GM12801 (cell line): ENCODE data around the gene DDAH2.

Experiments used
- CTCF ChIP-seq: IDR thresholded peaks from one replicate; pipeline ENCODE4 v1.5.1; 2011; ENCODE audit warnings: control low read depth; ENCODE audit not compliant: insufficient read length; ENCODE audit errors: extremely low read depth

Gene DDAH2

GRCh38 chr6:31775184-31775583 lies 46.1 kb upstream of the DDAH2 start:
- TF ChIP-seq CTCF: no peak

GRCh38 chr6:31771992-31772358 lies 42.9 kb upstream of the DDAH2 start:
- no peak for TF ChIP-seq CTCF

GRCh38 chr6:31770860-31771259 lies 41.8 kb upstream of the DDAH2 start:
- no peak for TF ChIP-seq CTCF

GRCh38 chr6:31769684-31770371 lies 40.7 kb upstream of the DDAH2 start:
- TF ChIP-seq CTCF: no peak

- TF ChIP-seq CTCF: no peak
These were observed 39.5 kb upstream of the DDAH2 start for GRCh38 chr6:31768363-31769257.

- TF ChIP-seq CTCF: no peak
These were observed 38.1 kb upstream of the DDAH2 start for GRCh38 chr6:31767096-31767645.

GRCh38 chr6:31765910-31766794 lies 37.1 kb upstream of the DDAH2 start:
- TF ChIP-seq CTCF: no peak
